K562 (cell line): ENCODE results near the gene CFAP300. TPM values are rescaled to one million over a fixed set of nuclear protein-coding genes. Genes with fewer than 3 reads are reported as not detected.

Experiments
- ATAC-seq: fragments of 200-7000 bp; cut with Tn5 transposase; 3 replicates; pipeline ENCODE4 v1.9.1; 2020; ENCODE audit warnings: moderate library complexity
- BruUV-seq: library from RNA; stranded (reverse); fragments of 400-500 nt; replicated peaks from 2 replicates; lab custom pipeline; 2021; lab: Mats Ljungman, UMichigan
- CTCF ChIA-PET: fragments of 300-600 bp; formaldehyde crosslinking; extraction: SDS; loops from one replicate; lab custom pipeline; 2021; ENCODE audit warnings: low intra/inter-chr PET ratio; lab: Yijun Ruan, JAX
- POLR2A ChIA-PET: fragments of 300-600, 350-650 bp; sonication (Branson Sonifier 250); formaldehyde crosslinking; extraction: SDS; loops from one replicate; lab custom pipeline; 2021; ENCODE audit warnings: antibody characterized with exemption, inconsistent platforms; lab: Yijun Ruan, JAX
- DNase-seq, 4 experiments: peaks; one replicate each; pipeline versions ENCODE4 v3.0.0 to v3.0.0-alpha.2; 2011 to 2018; ENCODE audit warnings: low spot score in 3 of 4, mixed read lengths in 3 of 4; ENCODE audit errors: extremely low read depth in 1 of 4
- FAIRE-seq: peaks from 2 replicates; lab custom pipeline; 2011; peaks lifted over from hg19 to GRCh38; lab: Jason Lieb, UNC
- H2AFZ ChIP-seq: 2 replicates; pipeline ENCODE4 v1.6.0; 2011; ENCODE audit warnings: low read depth, low read length, control low read depth, inconsistent platforms
- H3K27ac ChIP-seq: fragments of 200-600 bp; 3 replicates; pipeline ENCODE4 v1.8.0; 2011; ENCODE audit warnings: low read depth, mild to moderate bottlenecking, control low read depth, inconsistent platforms, low read length, moderate library complexity, mixed read lengths; ENCODE audit errors: extremely low read depth
- H3K27me3 ChIP-seq, 2 experiments: fragments of 300-600 bp in 1 of 2; 2 replicates in 1 of 2; 3 replicates in 1 of 2; pipeline versions ENCODE4 v1.6.0 to v1.8.0; 2011; ENCODE audit warnings: inconsistent platforms in 2 of 2, low read length in 2 of 2, mild to moderate bottlenecking in 1 of 2, mixed read lengths in 1 of 2, moderate library complexity in 1 of 2; ENCODE audit not compliant: control insufficient read depth in 2 of 2, insufficient read depth in 2 of 2
- H3K36me3 ChIP-seq: fragments of 300-600 bp; 3 replicates; pipeline ENCODE4 v1.8.0; 2011; ENCODE audit warnings: mild to moderate bottlenecking, low read length, inconsistent platforms; ENCODE audit not compliant: control insufficient read depth, insufficient read depth
- H3K4me1 ChIP-seq, 2 experiments: fragments of 200-600 bp in 1 of 2; replicated peaks in 1 of 2; 2 replicates in 1 of 2; 3 replicates in 1 of 2; pipeline versions ENCODE4 v1.5.1 to v1.8.0; 2011; ENCODE audit warnings: inconsistent platforms in 2 of 2, low read length in 2 of 2, mild to moderate bottlenecking in 1 of 2, mixed read lengths in 1 of 2, moderate library complexity in 1 of 2; ENCODE audit not compliant: control insufficient read depth in 2 of 2, insufficient read depth in 2 of 2
- H3K4me2 ChIP-seq: 2 replicates; pipeline ENCODE4 v1.6.1; 2011; ENCODE audit warnings: low read length, control low read depth, inconsistent platforms, mixed read lengths; ENCODE audit not compliant: insufficient read depth
- H3K4me3 ChIP-seq: fragments of 200-600 bp; sonication (generic), shearing (Covaris generic); 2 replicates; pipeline ENCODE4 v1.5.1; 2016; ENCODE audit warnings: control low read depth, inconsistent platforms
- H3K79me2 ChIP-seq: fragments of 200-600 bp; 3 replicates; pipeline ENCODE4 v1.8.0; 2011; ENCODE audit warnings: low read length, inconsistent platforms; ENCODE audit not compliant: control insufficient read depth, insufficient read depth
- H3K9ac ChIP-seq, 2 experiments: 2 replicates each; pipeline versions ENCODE4 v1.6.0 to v1.6.1; 2011; ENCODE audit warnings: low read depth in 2 of 2, low read length in 2 of 2, control low read depth in 1 of 2, inconsistent platforms in 1 of 2, mild to moderate bottlenecking in 1 of 2, mixed read lengths in 1 of 2; ENCODE audit not compliant: insufficient read depth in 1 of 2
- H3K9me1 ChIP-seq: one replicate; pipeline ENCODE4 v1.6.0; 2011; ENCODE audit warnings: inconsistent platforms, mild to moderate bottlenecking, low read length, moderate library complexity; ENCODE audit not compliant: control insufficient read depth, insufficient read depth
- H3K9me3 ChIP-seq: replicated peaks from 2 replicates; pipeline ENCODE4 v1.5.1; 2011; ENCODE audit warnings: low read depth, low read length, inconsistent platforms; ENCODE audit not compliant: control insufficient read depth, insufficient read depth
- H4K20me1 ChIP-seq: replicated peaks from 2 replicates; pipeline ENCODE4 v1.6.1; 2011; ENCODE audit warnings: low read length, inconsistent platforms, mixed read lengths; ENCODE audit not compliant: control insufficient read depth, insufficient read depth
- CBX3 ChIP-seq, 2 experiments: IDR thresholded peaks; 1 replicate in 1 of 2; 2 replicates in 1 of 2; pipeline ENCODE4 v1.6.1; 2012; ENCODE audit warnings: inconsistent platforms in 2 of 2, low read length in 2 of 2, borderline replicate concordance in 1 of 2, control low read depth in 1 of 2
- E2F4 ChIP-seq: sonication (generic); formaldehyde crosslinking; IDR thresholded peaks from 2 replicates; pipeline ENCODE4 v1.8.0; 2022; ENCODE audit warnings: mild to moderate bottlenecking, low read depth, missing genetic modification reagents
- EGR1 ChIP-seq: fragments of 450-650 bp; conservative IDR thresholded peaks from 2 replicates; pipeline ENCODE4 v1.6.1; 2017; ENCODE audit warnings: mild to moderate bottlenecking
- ELK3 ChIP-seq: fragments of 450-650 bp; formaldehyde crosslinking; IDR thresholded peaks from 2 replicates; pipeline ENCODE4 v1.4.0; 2020; ENCODE audit warnings: mild to moderate bottlenecking
- EP400 ChIP-seq: fragments of 450-650 bp; IDR thresholded peaks from 2 replicates; pipeline ENCODE4 v1.6.1; 2017; ENCODE audit warnings: antibody characterized with exemption, mild to moderate bottlenecking, moderate library complexity
- ETV6 ChIP-seq, 3 experiments: fragments of 150-350 bp in 1 of 3; sonication (generic) in 1 of 3; formaldehyde crosslinking in 1 of 3; IDR thresholded peaks; 2 replicates each; pipeline versions ENCODE4 v1.6.1 to v1.8.0; 2014 to 2022; ENCODE audit warnings: borderline replicate concordance in 2 of 3, low read depth in 2 of 3, antibody characterized with exemption in 1 of 3, low read length in 1 of 3, mild to moderate bottlenecking in 1 of 3, missing genetic modification reagents in 1 of 3
- FOXA1 ChIP-seq: fragments of 450-650 bp; IDR thresholded peaks from 2 replicates; pipeline ENCODE4 v1.6.1; 2016; ENCODE audit warnings: mild to moderate bottlenecking, borderline replicate concordance
- GTF2A2 ChIP-seq: IDR thresholded peaks from 2 replicates; pipeline ENCODE4 v1.6.1; 2016; ENCODE audit warnings: mild to moderate bottlenecking, missing genetic modification characterization, missing compliant biosample characterization
- GTF2E2 ChIP-seq: fragments of 200-800 bp; sonication (Bioruptor generic); IDR thresholded peaks from 2 replicates; pipeline ENCODE4 v1.6.1; 2016; ENCODE audit warnings: missing genetic modification characterization, missing compliant biosample characterization
- KLF10 ChIP-seq: fragments of 250-450 bp; sonication (Bioruptor Pico); IDR thresholded peaks from 2 replicates; pipeline ENCODE4 v1.6.1; 2021; ENCODE audit warnings: matching md5 sums
- POLR3G ChIP-seq: IDR thresholded peaks from 2 replicates; pipeline ENCODE4 v1.6.1; 2011; ENCODE audit not compliant: insufficient read length, insufficient replicate concordance; ENCODE audit errors: extremely low read depth
- RAD21 ChIP-seq, 2 experiments: fragments of 250-450 bp in 1 of 2; fragments of 450-650 bp in 1 of 2; sonication (Bioruptor Pico) in 1 of 2; formaldehyde crosslinking in 1 of 2; IDR thresholded peaks in 1 of 2; conservative IDR thresholded peaks in 1 of 2; 2 replicates each; pipeline versions ENCODE4 v1.4.0 to v1.8.0; 2020 to 2022; ENCODE audit warnings: mild to moderate bottlenecking in 2 of 2, moderate library complexity in 1 of 2
- SETDB1 ChIP-seq: IDR thresholded peaks from one replicate; pipeline ENCODE4 v1.6.1; 2012; ENCODE audit warnings: low read length, control low read depth, inconsistent platforms
- SP1 ChIP-seq: sonication (generic); formaldehyde crosslinking; IDR thresholded peaks from 2 replicates; pipeline ENCODE4 v1.8.1; 2022; ENCODE audit warnings: mild to moderate bottlenecking, missing genetic modification reagents
- ZFP36 ChIP-seq: fragments of 150-350 bp; IDR thresholded peaks from 2 replicates; pipeline ENCODE4 v1.6.1; 2018; ENCODE audit warnings: low read length, low read depth; ENCODE audit not compliant: partially characterized antibody
- ZKSCAN3 ChIP-seq: fragments of 250-450 bp; sonication (Bioruptor Pico); IDR thresholded peaks from 2 replicates; pipeline ENCODE4 v1.4.0; 2020
- ZNF316 ChIP-seq: fragments of 450-650 bp; IDR thresholded peaks from 2 replicates; pipeline ENCODE4 v1.6.1; 2016
- WGBS: fragments of 100-300 bp; shearing (Covaris generic); methylation state at CpG from one replicate; pipeline ENCODE4 v1.1.6; 2016; ENCODE audit warnings: low coverage, mixed read lengths; ENCODE audit not compliant: insufficient coverage; ENCODE audit errors: missing lambda C conversion rate; 5-methylcytosine and 5-hydroxymethylcytosine counted together
- in situ Hi-C: fragments of 300-500 bp; cut with MboI; formaldehyde crosslinking; loops from 4 replicates; pipeline ENCODE4 v1.15.0; 2018; ENCODE audit warnings: inconsistent platforms, mixed read lengths
- intact Hi-C: fragments of 100-400 bp; cut with micrococcal nuclease; formaldehyde crosslinking; loops from 2 replicates; pipeline ENCODE4 v1.14.2; 2022
- polyA plus RNA-seq, 8 experiments: library from polyadenylated mRNA; depleted of rRNA in 4 of 8; stranded (reverse) in 5 of 8; unstranded in 3 of 8; fragments of >200 nt; fragmentation: Nextera tagmentation in 2 of 8; fragmentation: Illumina TruSeq in 1 of 8; extraction: Ambion mirVana in 2 of 8; extraction: Trizol in 1 of 8; gene quantifications; 2 replicates each; pipeline versions ENCODE4 v1.2.1 to v1.2.3, GENCODE V29; 2011 to 2014; ENCODE audit warnings: inconsistent platforms in 1 of 8, missing spikeins in 1 of 8
- total RNA-seq, 7 experiments: library from RNA; depleted of rRNA in 6 of 7; stranded (reverse); fragments of >200 nt in 6 of 7; fragmentation: Illumina TruSeq in 2 of 7; extraction: Trizol in 2 of 7; gene quantifications; 2 replicates each; pipeline versions ENCODE4 v1.2.1 to v1.2.3, GENCODE V29; 2011 to 2021; ENCODE audit warnings: low replicate concordance in 1 of 7
- TF ChIP-seq, protein P1 (sequence below): fragments of 250-450 bp; sonication (Bioruptor Pico); IDR thresholded peaks from 2 replicates; pipeline ENCODE4 v1.8.0; 2022; ENCODE audit warnings: inconsistent platforms

The CFAP300 gene
- total and polyA plus RNA-seq, 9 of the 15 experiments (the other 6 are each of a cell fraction or from before 2014, with no cell fraction given): not detected

DNA sequence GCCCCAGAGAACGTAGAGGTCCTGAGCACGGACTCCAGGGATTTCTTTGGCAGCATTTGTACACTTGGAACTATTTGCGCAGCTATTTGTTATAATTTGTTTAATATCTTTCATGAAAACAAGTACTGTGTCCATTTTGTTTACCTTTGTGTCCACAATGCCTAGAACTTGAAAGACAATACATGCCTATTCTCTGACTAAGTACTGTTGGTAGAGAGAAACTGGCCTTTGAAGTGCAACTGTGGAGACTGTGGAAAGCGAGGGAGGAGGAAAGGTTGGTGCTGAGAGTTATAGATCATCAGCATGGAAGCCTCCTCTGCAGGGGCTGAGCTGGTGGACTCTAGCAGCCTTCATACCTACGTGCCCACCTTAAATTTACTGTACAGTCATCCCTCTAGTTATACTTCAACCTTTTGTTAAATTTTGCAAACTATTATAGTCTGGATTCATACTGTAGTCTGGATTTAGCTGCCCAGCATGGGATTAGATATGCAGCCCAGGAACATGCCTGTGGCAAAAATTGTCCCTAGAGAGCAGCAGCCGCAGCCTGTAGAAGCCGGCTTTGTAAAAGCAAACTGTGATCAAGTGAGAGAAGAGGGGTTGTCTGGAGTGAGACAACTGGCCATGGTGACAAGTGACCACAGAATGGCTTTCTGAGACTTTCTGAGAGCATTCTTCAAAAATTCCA lies 38.8 kb downstream of the CFAP300 start (continued):
- TF ChIP-seq POLR3G (no peak), EP400 (no peak), ELK3 (CRISPR knock-in tag) (no peak)
- TF ChIP-seq, all 486 proteins: peak for 0

DNA sequence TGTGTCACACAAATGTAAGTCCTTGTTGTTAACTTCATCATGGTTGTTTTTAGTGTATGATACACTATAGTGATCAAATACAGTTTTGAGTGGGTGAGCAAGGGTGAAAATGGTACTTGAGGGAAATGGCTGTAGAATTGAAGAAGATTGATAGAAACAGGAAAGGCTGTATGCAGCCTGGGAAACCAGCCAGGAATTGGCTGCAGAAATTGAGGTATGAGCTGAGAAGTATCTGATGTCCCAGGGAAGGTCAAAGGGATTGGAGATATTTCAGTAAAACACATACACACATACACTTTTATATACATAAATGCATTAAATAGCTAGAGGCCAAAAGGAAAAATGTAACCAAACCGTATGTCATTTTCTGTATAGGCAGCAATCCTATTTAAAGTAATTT lies 49.9 kb downstream of the CFAP300 start:
- H3K4me1 ChIP-seq: no peaks in the 10 kb centered on the region
- FAIRE-seq (no peak), ATAC-seq (no peak), DNase-seq (no peak)
- WGBS: 0% methylated on average over 1 of the region's 1 CpG
- no peak overlapping the region for H3K4me3 ChIP-seq
- intact Hi-C loops (no loop called here), in situ Hi-C loops (no loop called here)
- H3K36me3 ChIP-seq: no peaks in the 10 kb centered on the region
- peaks cover 0 to 3% of the 10 kb centered on the region in 2 experiments; a peak in 1 of 5 replicates for H3K27me3 ChIP-seq
- H3K9me3 ChIP-seq: no peaks in the 10 kb centered on the region
- POLR2A ChIA-PET: interaction anchor here (0.6 kb wide), 1 partner anchor 1782 kb away, joined by 3 read pairs; no protein-coding TSS in a partner anchor
- H2AFZ ChIP-seq: no peak overlapping the region
- CTCF ChIA-PET: no interaction called here
- H3K27ac ChIP-seq: no peak overlapping the region
- no peak overlapping the region for H3K4me2 ChIP-seq
- H3K79me2 ChIP-seq: no peaks in the 10 kb centered on the region
- no peaks in the 10 kb centered on the region for H3K9me1 ChIP-seq
- H4K20me1 ChIP-seq: no peaks in the 10 kb centered on the region
- no peak overlapping the region for H3K9ac ChIP-seq
- TF ChIP-seq ZNF316 (no peak), EGR1 (no peak), SETDB1 (no peak), CBX3 (IDR thresholded peaks at IDR 0.05; ENCODE audit: borderline replicate concordance in 1 of 2, low read length in 2 of 2) (no peak), ZFP36 (no peak), SP1 (no peak), GTF2A2 (tag) (no peak), RAD21 (CRISPR knock-in tag; conservative IDR thresholded peaks at IDR 0.05 in 1 of 2, IDR thresholded peaks at IDR 0.05 in 1 of 2) (no peak), GTF2E2 (tag) (no peak), ETV6 (IDR thresholded peaks at IDR 0.05; ENCODE audit: borderline replicate concordance in 1 of 2, low read depth in 2 of 2, low read length in 1 of 2) (no peak), ETV6 (CRISPR knock-in tag; IDR thresholded peaks at IDR 0.05; ENCODE audit: borderline replicate concordance) (no peak), E2F4 (CRISPR knock-in tag) (no peak), FOXA1 (no peak), KLF10 (CRISPR knock-in tag) (no peak), ZKSCAN3 (CRISPR knock-in tag) (no peak)
- TF ChIP-seq, protein P1, sequence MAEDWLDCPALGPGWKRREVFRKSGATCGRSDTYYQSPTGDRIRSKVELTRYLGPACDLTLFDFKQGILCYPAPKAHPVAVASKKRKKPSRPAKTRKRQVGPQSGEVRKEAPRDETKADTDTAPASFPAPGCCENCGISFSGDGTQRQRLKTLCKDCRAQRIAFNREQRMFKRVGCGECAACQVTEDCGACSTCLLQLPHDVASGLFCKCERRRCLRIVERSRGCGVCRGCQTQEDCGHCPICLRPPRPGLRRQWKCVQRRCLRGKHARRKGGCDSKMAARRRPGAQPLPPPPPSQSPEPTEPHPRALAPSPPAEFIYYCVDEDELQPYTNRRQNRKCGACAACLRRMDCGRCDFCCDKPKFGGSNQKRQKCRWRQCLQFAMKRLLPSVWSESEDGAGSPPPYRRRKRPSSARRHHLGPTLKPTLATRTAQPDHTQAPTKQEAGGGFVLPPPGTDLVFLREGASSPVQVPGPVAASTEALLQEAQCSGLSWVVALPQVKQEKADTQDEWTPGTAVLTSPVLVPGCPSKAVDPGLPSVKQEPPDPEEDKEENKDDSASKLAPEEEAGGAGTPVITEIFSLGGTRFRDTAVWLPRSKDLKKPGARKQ: no peak
- no TSS peak for BruUV-seq
